Measurements from ENCODE around the gene ANP32D.
"Not testable (repeated sequence)": the region's sequence is repeated elsewhere in the genome, so short reads cannot be mapped to it uniquely, and the experiment has no call there.

ANP32D gene

DNA sequence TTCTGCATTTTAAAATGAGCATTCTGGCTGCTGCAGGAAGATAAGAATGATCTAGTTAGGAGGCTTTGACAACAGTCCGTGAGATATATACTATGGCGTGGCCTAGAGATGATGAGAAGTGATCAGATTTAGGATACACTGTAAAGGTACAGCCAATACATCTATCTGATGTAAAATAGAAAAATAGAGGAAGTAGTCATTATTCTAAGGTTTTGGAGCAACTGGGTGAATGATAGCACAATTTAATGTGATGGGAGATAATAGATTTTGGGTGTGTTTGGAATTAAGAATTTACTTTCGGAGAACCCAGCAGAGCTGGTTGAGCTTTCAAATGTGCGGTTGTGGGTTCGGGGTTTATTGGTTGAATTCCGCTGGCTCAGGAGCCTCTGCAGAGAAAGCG is at the start of gene ANP32D:
TSS of gene ANP32D (plus strand) at position 301 of the 400 bp plus-strand sequence. CDS start 106 bp downstream, outside the sequence.
- no peak for DNase-seq (ENCODE audit: low read depth, low spot score)

DNA sequence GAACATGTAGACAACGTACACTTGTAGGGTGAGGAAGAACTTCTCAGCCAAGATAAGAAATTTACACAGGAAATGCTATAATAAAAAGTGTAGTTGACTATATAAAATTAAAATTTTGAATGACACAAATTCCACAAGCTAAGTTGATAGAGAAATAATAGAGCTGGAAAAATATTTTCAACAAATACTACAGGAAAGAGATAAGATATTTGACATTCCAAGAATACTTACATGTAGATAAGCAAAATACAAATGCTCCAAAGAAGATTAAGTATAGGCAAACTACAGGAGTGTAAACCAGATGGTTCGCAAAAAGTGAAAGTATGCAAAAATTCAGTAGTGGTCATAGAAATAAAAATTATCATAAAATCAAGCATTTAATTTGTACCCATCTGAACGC is 49.2 kb upstream of the ANP32D start:
- DNase-seq (ENCODE audit: low read depth, low spot score), result no peak

DNA sequence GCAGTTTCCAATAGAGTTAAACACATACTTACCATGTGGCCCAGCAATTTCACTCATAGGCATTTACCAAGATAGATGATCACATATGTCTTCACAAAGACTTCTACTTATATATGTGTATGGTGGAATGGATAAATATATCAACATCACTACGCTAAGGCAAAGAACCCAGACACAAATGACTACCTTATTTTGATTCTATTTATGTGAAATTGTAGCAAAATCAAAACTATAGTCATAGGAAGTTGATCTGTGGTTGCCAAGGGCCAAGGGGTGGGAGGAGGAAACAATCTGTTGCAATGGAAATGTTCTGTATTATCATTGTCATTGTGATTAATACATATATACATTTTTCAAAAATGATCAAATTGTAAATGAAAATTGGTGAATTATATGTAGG is 47.7 kb upstream of the ANP32D start:
- DNase-seq (ENCODE audit: low read depth, low spot score), result no peak

DNA sequence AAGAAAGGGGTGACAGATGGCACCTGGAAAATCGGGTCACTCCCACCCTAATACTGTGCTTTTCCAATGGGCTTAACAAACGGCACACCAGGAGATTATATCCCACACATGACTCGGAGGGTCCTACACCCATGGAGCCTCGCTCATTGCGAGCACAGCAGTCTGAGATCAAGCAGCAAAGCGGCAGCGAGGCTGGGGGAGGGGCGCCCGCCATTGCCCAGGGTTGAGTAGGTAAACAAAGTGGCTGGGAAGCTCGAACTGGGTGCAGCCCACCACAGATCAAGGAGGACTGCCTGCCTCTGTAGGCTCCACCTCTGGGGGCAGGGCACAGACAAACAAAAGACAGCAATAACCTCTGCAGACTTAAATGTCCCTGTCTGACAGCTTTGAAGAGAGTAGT is 38.3 kb upstream of the ANP32D start:
- not testable (repeated sequence) for DNase-seq (ENCODE audit: low read depth, low spot score)

DNA sequence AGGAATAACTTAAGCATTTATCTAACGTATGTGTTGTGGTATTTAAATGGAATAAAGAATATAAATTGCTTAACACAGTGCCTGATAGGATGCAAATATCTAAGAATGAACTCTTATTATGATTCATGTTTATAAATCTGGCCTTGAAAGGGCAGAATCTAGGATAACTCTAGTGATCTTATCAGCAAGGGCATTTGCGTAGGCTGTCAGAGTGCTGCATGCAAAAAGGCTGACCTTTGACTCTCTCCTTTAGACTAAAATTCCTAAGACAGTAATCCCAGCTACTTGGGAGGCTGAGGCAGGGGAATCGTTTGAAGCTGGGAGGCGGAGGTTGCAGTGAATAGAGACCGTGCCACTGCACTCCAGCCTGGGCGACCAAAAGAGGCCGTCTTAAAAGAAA is 31.3 kb upstream of the ANP32D start:
- DNase-seq (ENCODE audit: low read depth, low spot score), result no peak

DNA sequence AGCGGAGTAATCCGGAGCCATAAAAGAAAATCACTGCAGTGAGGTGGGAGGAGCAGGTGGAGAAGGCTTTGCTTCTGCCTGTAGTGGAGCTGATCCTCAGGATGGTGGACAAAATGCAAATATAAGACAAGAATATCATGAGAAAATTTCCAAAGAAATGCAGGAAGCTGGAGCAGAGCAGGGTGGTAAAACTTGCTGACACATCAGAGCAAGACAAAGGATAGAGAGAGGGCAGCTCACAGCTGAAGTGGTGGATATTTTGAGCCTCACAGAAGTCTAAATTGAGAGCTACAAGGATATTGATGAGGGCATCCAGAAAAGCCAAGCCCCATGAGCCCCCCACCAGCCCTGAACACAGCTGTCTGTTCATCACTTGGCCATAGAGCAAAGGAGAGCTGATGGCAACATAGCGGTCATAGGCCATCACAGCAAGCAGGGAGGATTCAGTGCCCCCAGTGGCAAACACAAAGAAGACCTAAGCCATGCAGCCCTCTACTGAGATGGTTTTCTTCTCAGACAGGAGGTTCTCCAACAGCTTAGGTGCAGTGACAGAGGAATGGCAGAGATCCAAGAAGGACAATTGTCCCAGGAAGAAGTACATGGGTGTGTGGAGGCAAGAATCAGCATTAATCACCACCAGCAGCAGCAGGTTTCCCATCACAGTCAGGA is 30.0 kb upstream of the ANP32D start:
- DNase-seq (ENCODE audit: low read depth, low spot score), result no peak

DNA sequence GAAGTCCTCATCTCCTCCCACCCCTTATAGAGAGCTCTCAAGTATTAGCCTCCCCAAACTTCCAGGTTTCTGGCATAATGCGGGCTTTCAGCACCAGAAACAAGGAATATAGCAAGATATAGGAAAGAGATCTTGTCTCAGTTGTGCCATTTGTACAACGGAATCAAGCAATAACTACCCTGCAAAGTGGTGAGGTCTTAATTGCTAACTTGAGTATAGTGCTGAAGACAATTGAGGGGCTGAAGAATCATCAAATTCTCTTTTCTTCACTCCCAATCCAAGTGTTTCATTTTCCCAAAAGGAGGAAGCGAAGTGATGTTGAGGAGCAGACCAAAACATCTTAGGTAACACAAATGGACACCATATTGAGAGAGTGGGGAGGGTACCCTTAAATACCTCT is 26.8 kb upstream of the ANP32D start:
- no peak for DNase-seq (ENCODE audit: low read depth, low spot score)

DNA sequence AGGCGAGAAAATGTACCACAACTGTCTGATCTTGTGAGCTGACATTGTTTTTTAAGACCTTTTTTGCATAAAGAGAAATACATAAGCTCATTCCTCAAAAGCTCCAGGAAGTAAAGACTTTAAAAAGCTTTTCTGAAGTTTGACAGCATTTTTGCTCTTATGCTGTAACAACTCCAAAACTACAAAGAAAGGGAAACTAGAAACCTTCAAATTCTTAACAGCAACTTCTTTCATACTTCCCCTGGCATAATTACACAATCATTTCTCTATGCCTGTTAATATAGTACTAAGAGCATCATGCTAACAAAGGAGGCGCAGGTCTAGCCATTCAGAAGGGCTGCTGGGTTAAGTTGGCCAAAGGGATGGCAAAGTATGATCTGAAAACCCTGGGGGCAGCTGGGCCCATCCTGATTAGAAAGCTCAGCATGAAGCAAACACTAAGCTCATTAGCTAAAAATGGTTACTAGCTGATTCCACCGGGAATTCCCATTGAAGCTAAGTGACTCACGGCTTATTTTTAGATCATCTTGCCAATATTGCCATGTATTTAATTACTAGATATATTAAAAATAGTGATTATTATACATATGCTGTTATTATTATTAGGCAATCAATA is 26.1 kb upstream of the ANP32D start:
- no peak for DNase-seq (ENCODE audit: low read depth, low spot score)

DNA sequence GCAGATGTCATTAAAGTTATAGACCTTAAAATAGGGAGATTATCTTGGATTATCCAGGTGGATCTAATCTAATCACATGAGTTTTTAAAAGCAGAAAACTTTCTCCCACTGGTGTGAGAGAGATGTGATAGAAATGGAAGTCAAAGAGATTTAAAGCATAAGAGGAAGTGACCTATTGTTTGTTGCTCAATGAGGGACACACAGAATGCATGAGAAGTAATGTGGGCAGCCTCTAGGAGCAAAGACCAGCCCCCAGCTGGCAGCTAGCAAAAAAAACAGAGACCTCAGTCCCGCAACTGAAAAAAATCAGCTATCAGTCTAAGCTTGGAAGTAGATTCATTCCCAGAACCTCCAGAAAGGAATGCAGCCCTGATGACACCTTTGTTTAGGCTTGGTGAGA is 24.6 kb upstream of the ANP32D start:
- no peak for DNase-seq (ENCODE audit: low read depth, low spot score)

DNA sequence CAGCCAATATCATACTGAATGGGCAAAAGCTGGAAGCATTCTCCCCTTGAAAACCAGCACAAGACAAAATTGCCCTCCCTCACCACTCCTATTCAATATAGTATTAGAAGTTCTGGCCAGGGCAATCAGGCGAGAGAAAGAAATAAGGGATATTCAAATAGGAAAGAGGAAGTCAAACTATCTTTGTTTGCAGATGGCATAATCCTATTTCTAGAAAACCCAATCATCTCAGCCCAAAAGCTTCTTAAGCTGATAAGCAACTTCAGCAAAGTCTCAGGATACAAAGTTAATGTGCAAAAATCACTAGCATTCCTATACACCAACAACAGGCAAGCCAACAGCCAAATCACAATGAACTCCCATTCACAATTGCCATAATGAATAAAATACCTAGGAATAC is 21.0 kb upstream of the ANP32D start:
- no peak for DNase-seq (ENCODE audit: low read depth, low spot score)

DNA sequence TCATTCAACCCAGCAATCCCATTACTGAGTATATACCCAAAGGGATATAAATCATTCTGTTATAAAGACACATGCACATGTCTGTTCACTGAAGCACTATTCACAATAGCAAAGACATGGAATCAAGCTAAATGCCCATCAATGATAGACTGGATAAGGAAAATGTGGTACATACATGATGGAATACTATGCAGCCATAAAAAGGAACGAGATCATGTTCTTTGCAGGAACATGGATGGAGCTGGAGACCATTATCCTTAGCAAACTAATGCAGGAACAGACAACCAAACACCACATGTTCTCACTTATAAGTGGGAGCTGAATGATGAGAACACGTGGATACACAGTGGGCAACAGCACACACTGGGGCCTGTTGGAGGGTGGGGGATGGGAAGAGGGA is 19.4 kb upstream of the ANP32D start:
- not testable (repeated sequence) for DNase-seq (ENCODE audit: low read depth, low spot score)

DNA sequence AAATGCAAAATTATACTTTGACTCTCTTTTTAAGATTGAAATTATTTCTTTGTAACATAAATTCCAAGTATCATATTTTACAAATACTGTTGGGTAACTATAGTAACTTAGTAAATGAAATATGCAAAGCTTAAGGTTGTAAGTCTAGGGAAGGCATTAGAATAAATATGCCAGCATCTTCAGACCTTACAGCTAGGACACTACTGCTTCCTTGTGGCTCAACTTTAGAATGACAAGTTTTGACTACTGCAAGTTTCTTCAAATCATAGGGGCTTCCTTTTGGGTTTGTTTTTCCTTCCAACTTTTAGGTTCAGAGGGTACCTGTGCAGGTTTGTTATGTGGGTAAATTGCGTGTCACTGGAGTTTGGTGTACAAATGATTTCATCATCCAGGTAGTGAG is 17.7 kb upstream of the ANP32D start:
- no peak for DNase-seq (ENCODE audit: low read depth, low spot score)

DNA sequence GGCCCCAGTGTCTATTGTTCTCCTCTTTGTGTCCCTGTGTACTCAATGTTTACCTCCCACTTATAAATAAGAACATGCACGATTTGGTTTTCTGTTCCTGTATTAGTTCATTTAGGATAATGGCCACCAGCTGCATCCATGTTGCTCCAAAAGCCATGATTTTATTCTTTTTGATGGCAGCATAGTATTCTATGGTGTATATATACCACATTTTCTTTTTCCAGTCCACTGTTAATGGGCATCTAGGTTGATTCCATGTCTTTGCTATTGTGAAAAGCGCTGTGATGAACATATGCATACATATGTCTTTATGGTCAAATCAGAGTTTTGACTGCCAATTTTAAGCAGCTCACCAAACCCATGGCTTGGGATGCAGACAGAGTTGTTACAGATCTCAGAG is 17.2 kb upstream of the ANP32D start:
- no peak for DNase-seq (ENCODE audit: low read depth, low spot score)

DNA sequence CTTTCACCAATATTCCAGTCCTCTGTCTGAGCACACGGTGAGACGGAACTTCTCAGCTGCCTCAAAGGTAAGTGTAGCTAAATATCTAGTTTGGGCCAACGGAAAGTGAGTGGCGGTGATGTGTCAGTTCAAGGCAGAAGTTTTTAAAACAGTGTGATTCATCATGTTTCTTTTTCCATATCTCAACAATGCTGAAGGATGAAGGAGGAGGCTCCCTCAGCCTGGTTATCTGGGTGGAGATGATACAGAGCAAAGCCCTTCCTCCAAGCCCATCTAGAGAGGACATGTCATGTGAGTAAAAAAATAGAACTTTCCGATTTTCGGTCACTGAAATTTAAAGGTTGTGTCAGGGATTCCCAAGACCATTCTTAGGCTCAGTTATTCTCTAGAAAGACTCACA is 13.1 kb upstream of the ANP32D start:
- no peak for DNase-seq (ENCODE audit: low read depth, low spot score)

DNA sequence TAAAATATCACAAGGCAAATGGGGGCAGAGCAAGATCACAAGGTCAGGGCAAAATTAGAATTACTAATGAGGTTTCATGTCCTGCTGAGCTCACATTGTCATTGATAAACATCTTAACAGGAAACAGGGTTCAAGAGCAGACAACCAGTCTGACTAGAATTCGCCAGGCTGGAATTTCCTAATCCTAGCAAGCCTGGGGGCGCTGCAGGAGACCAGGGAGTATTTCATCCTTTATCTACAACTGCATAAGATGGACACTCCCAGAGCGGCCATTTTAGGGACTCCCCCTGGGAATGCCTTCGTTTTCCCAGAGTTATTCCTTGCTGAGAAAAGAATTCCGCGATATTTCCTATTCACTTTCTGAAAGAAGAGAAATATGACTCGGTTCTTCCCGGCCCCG is 3.3 kb upstream of the ANP32D start:
- not testable (repeated sequence) for DNase-seq (ENCODE audit: low read depth, low spot score)

DNA sequence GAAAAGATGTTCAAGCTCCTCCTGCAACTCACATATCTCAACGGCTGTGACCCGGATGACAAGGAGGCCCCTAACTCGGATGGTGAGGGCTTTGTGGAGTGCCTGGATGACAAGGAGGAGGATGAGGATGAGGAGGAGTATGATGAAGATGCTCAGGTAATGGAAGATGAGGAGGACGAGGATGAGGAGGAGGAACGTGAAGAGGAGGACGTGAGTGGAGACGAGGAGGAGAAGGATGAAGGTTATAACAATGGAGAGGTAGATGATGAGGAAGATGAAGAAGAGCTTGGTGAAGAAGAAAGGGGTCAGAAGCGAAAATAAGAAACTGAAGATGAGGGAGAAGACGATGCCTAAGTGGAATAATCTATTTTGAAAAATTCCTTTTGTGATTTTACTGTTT is 702 bp downstream of the ANP32D start:
- DNase-seq (ENCODE audit: low read depth, low spot score), result no peak

DNA sequence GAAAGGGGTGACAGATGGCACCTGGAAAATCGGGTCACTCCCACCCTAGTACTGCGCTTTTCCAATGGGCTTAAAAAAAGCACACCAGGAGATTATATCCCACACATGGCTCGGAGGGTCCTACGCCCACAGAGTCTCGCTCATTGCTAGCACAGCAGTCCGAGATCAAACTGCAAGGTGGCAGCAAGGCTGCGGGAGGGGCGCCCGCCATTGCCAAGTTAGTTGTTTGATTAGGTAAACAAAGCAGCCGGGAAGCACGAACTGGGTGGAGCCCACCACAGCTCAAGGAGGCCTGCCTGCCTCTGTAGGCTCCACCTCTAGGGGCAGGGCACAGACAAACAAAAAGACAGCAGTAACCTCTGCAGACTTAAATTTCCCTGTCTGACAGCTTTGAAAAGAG is 2.1 kb downstream of the ANP32D start:
- DNase-seq (ENCODE audit: low read depth, low spot score), result not testable (repeated sequence)

DNA sequence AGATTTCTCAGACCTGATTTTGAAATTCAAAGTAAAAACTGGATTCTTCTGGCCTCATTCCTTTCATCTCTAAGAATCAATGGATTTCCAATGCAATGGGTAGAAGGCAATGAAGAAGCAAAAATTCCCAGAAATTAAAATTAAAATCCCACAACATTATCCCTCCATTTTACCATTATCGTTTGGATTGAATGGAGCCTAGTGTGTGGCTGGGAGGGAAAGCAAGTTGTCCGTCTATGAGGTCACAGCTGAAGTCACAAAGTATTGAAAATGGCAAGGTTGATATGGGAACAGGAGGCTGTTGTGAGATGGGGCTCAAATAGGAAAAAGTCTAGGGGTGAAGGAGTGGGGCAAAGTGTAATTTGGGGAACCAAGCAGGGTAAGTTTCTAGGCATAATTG is 9.8 kb downstream of the ANP32D start, which contains the start of gene C12orf54:
TSS of gene C12orf54 (plus strand) at position 301 of the 400 bp plus-strand sequence. CDS start 799 bp downstream, outside the sequence.
- DNase-seq (ENCODE audit: low read depth, low spot score), result no peak

DNA sequence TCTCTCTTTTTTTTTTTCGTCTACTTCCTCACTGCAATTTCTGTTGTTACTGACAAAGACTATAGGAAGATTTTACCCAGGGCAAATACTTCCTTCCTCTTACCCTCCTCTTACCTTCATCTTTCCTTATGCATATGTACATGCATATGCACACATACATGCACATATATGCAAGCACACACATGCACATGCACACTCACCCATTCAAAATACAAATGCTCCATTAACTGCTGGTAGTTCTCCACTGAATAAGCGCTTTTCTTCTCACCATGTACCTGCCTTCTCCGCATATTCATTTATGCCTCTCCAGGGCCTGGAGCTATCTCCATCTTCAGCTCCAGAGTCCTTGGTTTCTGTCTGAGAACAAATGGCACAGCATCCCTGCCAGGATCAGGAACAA is 10.6 kb downstream of the ANP32D start:
- DNase-seq (ENCODE audit: low read depth, low spot score), result no peak

DNA sequence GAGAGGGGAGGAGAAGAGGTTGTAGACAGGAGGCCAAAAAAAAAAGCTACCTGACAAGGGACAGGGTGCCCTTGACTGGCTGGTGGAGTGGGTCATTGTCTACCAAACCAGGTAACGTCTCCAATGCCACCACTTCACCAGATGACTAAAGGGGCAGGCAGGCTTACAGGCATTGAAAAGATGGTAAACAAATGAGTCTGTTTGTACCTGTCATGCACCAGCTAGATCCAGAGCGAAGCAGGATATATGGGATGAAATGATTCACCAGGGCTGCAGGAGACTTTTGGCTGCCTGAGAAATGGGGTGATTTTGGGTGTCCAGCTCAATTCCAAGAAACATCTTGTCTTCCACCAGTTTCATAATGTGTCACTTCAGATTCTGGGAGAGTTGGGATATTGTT is 13.9 kb downstream of the ANP32D start:
- DNase-seq (ENCODE audit: low read depth, low spot score), result no peak

DNA sequence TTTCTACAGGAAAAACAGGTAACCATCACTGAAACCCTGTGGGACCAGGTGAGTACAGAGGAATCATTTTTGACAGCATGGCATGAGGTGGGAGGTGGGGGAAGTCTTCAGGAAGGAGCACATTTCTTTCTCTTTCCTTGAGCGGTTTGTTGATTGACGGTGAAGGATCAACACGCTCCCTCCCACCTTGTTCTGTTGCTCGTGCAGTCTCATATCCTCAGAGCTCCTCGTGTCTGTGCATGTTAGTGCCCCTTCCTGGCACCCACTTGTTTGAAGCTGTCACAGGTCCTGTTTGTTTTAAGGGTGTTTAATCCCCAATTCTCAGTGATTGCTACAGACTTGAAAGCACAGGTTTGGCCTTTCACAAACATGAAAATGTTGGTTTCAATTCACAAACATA is 14.3 kb downstream of the ANP32D start:
- no peak for DNase-seq (ENCODE audit: low read depth, low spot score)

DNA sequence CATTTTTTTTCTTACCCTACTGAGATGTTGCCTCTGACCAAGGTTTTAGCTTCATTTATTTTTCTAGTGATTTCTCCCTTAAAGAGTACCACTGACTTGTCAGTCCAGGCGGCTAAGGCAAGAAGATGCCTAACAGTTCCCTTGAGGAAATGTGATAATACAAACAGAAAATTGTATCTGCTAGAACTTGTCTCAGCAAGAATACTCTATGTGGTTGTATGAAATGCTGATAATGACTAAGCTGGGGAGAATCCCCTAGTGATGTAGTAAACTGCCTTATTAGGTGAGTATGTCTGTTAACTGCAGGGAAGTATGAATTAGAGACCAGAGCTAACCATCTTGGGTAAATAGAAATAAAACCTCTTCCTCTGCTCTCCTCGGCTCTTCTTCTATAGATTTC is 16.7 kb downstream of the ANP32D start:
- no peak for DNase-seq (ENCODE audit: low read depth, low spot score)

DNA sequence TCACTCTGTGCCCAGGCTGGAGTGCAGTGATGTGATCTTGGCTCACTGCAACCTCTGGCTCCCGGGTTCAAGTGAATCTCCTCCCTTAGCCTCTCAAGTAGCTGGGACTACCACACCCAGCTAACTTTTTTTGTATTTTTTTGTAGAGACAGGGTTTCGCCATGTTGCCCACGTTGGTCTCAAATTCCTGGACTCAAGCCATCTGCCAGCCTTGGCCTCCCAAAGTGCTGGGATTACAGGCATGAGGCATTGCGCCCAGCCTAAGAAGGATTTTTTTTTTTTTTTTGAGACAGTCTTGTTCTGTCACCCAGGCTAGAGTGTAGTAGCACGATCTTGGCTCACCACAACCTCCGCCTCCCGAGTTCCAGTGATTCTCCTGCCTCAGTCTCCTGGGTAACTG is 17.1 kb downstream of the ANP32D start:
- not testable (repeated sequence) for DNase-seq (ENCODE audit: low read depth, low spot score)

DNA sequence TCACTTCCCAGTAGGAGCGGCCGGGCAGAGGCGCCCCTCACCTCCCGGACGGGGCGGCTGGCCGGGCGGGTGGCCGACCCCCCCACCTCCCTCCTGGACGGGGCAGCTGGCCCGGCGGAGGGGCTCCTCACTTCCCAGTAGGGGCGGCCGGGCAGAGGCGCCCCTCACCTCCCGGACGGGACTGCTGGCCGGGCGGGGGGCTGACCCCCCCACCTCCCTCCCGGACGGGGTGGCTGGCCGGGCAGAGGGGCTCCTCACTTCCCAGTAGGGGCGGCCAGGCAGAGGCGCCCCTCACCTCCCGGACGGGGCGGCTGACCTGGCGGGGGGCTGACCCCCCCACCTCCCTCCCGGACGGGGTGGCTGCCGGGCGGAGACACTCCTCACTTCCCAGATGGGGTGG is 27.9 kb downstream of the ANP32D start:
- not testable (repeated sequence) for DNase-seq (ENCODE audit: low read depth, low spot score)

Measured in smooth muscle cell of the brain vasculature (primary cell).